Measurements from ENCODE around the gene COL4A1.

Gene COL4A1

GRCh38 chr13:110177790-110178189 is 129.2 kb downstream of the COL4A1 start:
- H3K27me3 ChIP-seq (ENCODE audit: insufficient read depth, low read length), result no peaks in the 10 kb centered on the region
- no peaks in the 10 kb centered on the region for H3K79me2 ChIP-seq (ENCODE audit: control insufficient read depth, insufficient read depth, low read length, unreplicated experiment)
- no peak overlapping the region for H3K27ac ChIP-seq (ENCODE audit: low read depth, low read length)
- H3K4me1 ChIP-seq (ENCODE audit: control insufficient read depth, insufficient read depth, low read length, unreplicated experiment), result no peaks in the 10 kb centered on the region
- no peak overlapping the region for H3K4me3 ChIP-seq (ENCODE audit: low read depth, low read length)
- no peak overlapping the region for H2AFZ ChIP-seq (ENCODE audit: low read length, unreplicated experiment)
- H3K36me3 ChIP-seq (ENCODE audit: insufficient read depth, low read length), result peaks cover 42% of the 10 kb centered on the region

GRCh38 chr13:110176431-110176830 is 130.5 kb downstream of the COL4A1 start:
- no peaks in the 10 kb centered on the region for H3K27me3 ChIP-seq (ENCODE audit: insufficient read depth, low read length)
- H3K27ac ChIP-seq (ENCODE audit: low read depth, low read length), result no peak overlapping the region
- peaks cover 45% of the 10 kb centered on the region for H3K36me3 ChIP-seq (ENCODE audit: insufficient read depth, low read length)
- no peak overlapping the region for H3K4me3 ChIP-seq (ENCODE audit: low read depth, low read length)
- no peak overlapping the region for H2AFZ ChIP-seq (ENCODE audit: low read length, unreplicated experiment)
- no peaks in the 10 kb centered on the region for H3K4me1 ChIP-seq (ENCODE audit: control insufficient read depth, insufficient read depth, low read length, unreplicated experiment)
- H3K79me2 ChIP-seq (ENCODE audit: control insufficient read depth, insufficient read depth, low read length, unreplicated experiment), result no peaks in the 10 kb centered on the region

- no peak overlapping the region for H3K27ac ChIP-seq (ENCODE audit: low read depth, low read length)
- H3K4me1 ChIP-seq (ENCODE audit: control insufficient read depth, insufficient read depth, low read length, unreplicated experiment), result no peaks in the 10 kb centered on the region
- H3K27me3 ChIP-seq (ENCODE audit: insufficient read depth, low read length), result no peaks in the 10 kb centered on the region
- H3K4me3 ChIP-seq (ENCODE audit: low read depth, low read length), result no peak overlapping the region
- no peak overlapping the region for H2AFZ ChIP-seq (ENCODE audit: low read length, unreplicated experiment)
- no peaks in the 10 kb centered on the region for H3K79me2 ChIP-seq (ENCODE audit: control insufficient read depth, insufficient read depth, low read length, unreplicated experiment)
- peaks cover 43% of the 10 kb centered on the region for H3K36me3 ChIP-seq (ENCODE audit: insufficient read depth, low read length)
These were observed 133.6 kb downstream of the COL4A1 start for GRCh38 chr13:110173247-110173818.

- Histone ChIP-seq H3K79me2 (ENCODE audit: control insufficient read depth, insufficient read depth, low read length, unreplicated experiment) (no peaks in the 10 kb centered on the region), H3K4me3 (ENCODE audit: low read depth, low read length) (no peak overlapping the region), H3K36me3 (ENCODE audit: insufficient read depth, low read length) (peaks cover 26% of the 10 kb centered on the region), H3K27me3 (ENCODE audit: insufficient read depth, low read length) (no peaks in the 10 kb centered on the region), H3K27ac (ENCODE audit: low read depth, low read length) (no peak overlapping the region), H2AFZ (ENCODE audit: low read length, unreplicated experiment) (no peak overlapping the region), H3K4me1 (ENCODE audit: control insufficient read depth, insufficient read depth, low read length, unreplicated experiment) (no peaks in the 10 kb centered on the region)
These were observed 136.1 kb downstream of the COL4A1 start for GRCh38 chr13:110170882-110171281.

GRCh38 chr13:110170020-110170790 is 136.8 kb downstream of the COL4A1 start:
- H3K4me3 ChIP-seq (ENCODE audit: low read depth, low read length), result no peak overlapping the region
- H3K4me1 ChIP-seq (ENCODE audit: control insufficient read depth, insufficient read depth, low read length, unreplicated experiment), result no peaks in the 10 kb centered on the region
- H3K27me3 ChIP-seq (ENCODE audit: insufficient read depth, low read length), result no peaks in the 10 kb centered on the region
- no peaks in the 10 kb centered on the region for H3K79me2 ChIP-seq (ENCODE audit: control insufficient read depth, insufficient read depth, low read length, unreplicated experiment)
- peaks cover 19% of the 10 kb centered on the region for H3K36me3 ChIP-seq (ENCODE audit: insufficient read depth, low read length)
- no peak overlapping the region for H2AFZ ChIP-seq (ENCODE audit: low read length, unreplicated experiment)
- H3K27ac ChIP-seq (ENCODE audit: low read depth, low read length), result no peak overlapping the region

- H3K4me1 ChIP-seq (ENCODE audit: control insufficient read depth, insufficient read depth, low read length, unreplicated experiment), result no peaks in the 10 kb centered on the region
- no peak overlapping the region for H2AFZ ChIP-seq (ENCODE audit: low read length, unreplicated experiment)
- H3K36me3 ChIP-seq (ENCODE audit: insufficient read depth, low read length), result peaks cover 16% of the 10 kb centered on the region
- H3K79me2 ChIP-seq (ENCODE audit: control insufficient read depth, insufficient read depth, low read length, unreplicated experiment), result no peaks in the 10 kb centered on the region
- no peaks in the 10 kb centered on the region for H3K27me3 ChIP-seq (ENCODE audit: insufficient read depth, low read length)
- no peak overlapping the region for H3K4me3 ChIP-seq (ENCODE audit: low read depth, low read length)
- H3K27ac ChIP-seq (ENCODE audit: low read depth, low read length), result no peak overlapping the region
These were observed 137.7 kb downstream of the COL4A1 start for GRCh38 chr13:110168999-110169933.

- Histone ChIP-seq H3K27me3 (ENCODE audit: insufficient read depth, low read length) (no peaks in the 10 kb centered on the region), H3K4me3 (ENCODE audit: low read depth, low read length) (no peak overlapping the region), H3K36me3 (ENCODE audit: insufficient read depth, low read length) (0 out of 2 replicates have a peak, but pooled peaks cover 1% of the 10 kb centered on the region), H2AFZ (ENCODE audit: low read length, unreplicated experiment) (no peak overlapping the region), H3K79me2 (ENCODE audit: control insufficient read depth, insufficient read depth, low read length, unreplicated experiment) (no peaks in the 10 kb centered on the region), H3K4me1 (ENCODE audit: control insufficient read depth, insufficient read depth, low read length, unreplicated experiment) (no peaks in the 10 kb centered on the region), H3K27ac (ENCODE audit: low read depth, low read length) (no peak overlapping the region)
These were observed 140.4 kb downstream of the COL4A1 start for GRCh38 chr13:110166598-110166997.

GRCh38 chr13:110164706-110165105 is 142.3 kb downstream of the COL4A1 start:
- no peak overlapping the region for H3K4me3 ChIP-seq (ENCODE audit: low read depth, low read length)
- peaks cover 11% of the 10 kb centered on the region; the same call in 1 of the 2 replicates for H3K36me3 ChIP-seq (ENCODE audit: insufficient read depth, low read length)
- no peaks in the 10 kb centered on the region for H3K27me3 ChIP-seq (ENCODE audit: insufficient read depth, low read length)
- no peaks in the 10 kb centered on the region for H3K4me1 ChIP-seq (ENCODE audit: control insufficient read depth, insufficient read depth, low read length, unreplicated experiment)
- H3K27ac ChIP-seq (ENCODE audit: low read depth, low read length), result no peak overlapping the region
- no peaks in the 10 kb centered on the region for H3K79me2 ChIP-seq (ENCODE audit: control insufficient read depth, insufficient read depth, low read length, unreplicated experiment)
- H2AFZ ChIP-seq (ENCODE audit: low read length, unreplicated experiment), result no peak overlapping the region

- Histone ChIP-seq H3K27me3 (ENCODE audit: insufficient read depth, low read length) (no peaks in the 10 kb centered on the region), H3K4me3 (ENCODE audit: low read depth, low read length) (no peak overlapping the region), H3K36me3 (ENCODE audit: insufficient read depth, low read length) (peaks cover 16% of the 10 kb centered on the region; the same call in 1 of the 2 replicates)
These were observed 143.9 kb downstream of the COL4A1 start for GRCh38 chr13:110162866-110163658.

GRCh38 chr13:110162053-110162452 is 144.9 kb downstream of the COL4A1 start:
- peaks cover 22% of the 10 kb centered on the region; the same call in 1 of the 2 replicates for H3K36me3 ChIP-seq (ENCODE audit: insufficient read depth, low read length)
- no peak overlapping the region for H3K27ac ChIP-seq (ENCODE audit: low read depth, low read length)
- H3K27me3 ChIP-seq (ENCODE audit: insufficient read depth, low read length), result no peaks in the 10 kb centered on the region
- no peaks in the 10 kb centered on the region for H3K79me2 ChIP-seq (ENCODE audit: control insufficient read depth, insufficient read depth, low read length, unreplicated experiment)
- no peak overlapping the region for H2AFZ ChIP-seq (ENCODE audit: low read length, unreplicated experiment)
- H3K4me3 ChIP-seq (ENCODE audit: low read depth, low read length), result no peak overlapping the region
- H3K4me1 ChIP-seq (ENCODE audit: control insufficient read depth, insufficient read depth, low read length, unreplicated experiment), result no peaks in the 10 kb centered on the region

More at GRCh38 chr13:110162866-110163658, 143.9 kb downstream of the COL4A1 start:
- Histone ChIP-seq H3K4me1 (ENCODE audit: control insufficient read depth, insufficient read depth, low read length, unreplicated experiment) (no peaks in the 10 kb centered on the region), H3K27ac (ENCODE audit: low read depth, low read length) (no peak overlapping the region), H3K79me2 (ENCODE audit: control insufficient read depth, insufficient read depth, low read length, unreplicated experiment) (no peaks in the 10 kb centered on the region), H2AFZ (ENCODE audit: low read length, unreplicated experiment) (no peak overlapping the region)

Data from ACC112 (cell line).